Epithelial cell of prostate (primary cell): ENCODE measurements around the gene ABCA4.
"Not testable (repeated sequence)": the region's sequence is repeated elsewhere in the genome, so short reads cannot be mapped to it uniquely, and the experiment has no call there.

ENCODE experiments used
- DNase-seq: peaks from one replicate; pipeline ENCODE4 v3.0.0-alpha.2; 2011; ENCODE audit warnings: low read depth, low spot score
- H3K27ac ChIP-seq: fragments of 450-650 bp; 2 replicates; pipeline ENCODE4 v1.5.1; 2017; ENCODE audit warnings: mild to moderate bottlenecking

Gene ABCA4

GRCh38 chr1:93961906-93962305, 159.0 kb downstream of the ABCA4 start:
- H3K27ac ChIP-seq = peak overlapping the region; percentile 90

GRCh38 chr1:93961443-93961842, 159.5 kb downstream of the ABCA4 start:
- DNase-seq = no peak
- peak overlapping the region; percentile 90 for H3K27ac ChIP-seq

More at GRCh38 chr1:93961906-93962305, 159.0 kb downstream of the ABCA4 start:
- no peak for DNase-seq

- H3K27ac ChIP-seq = peak overlapping the region; percentile 90
- peak; percentile 60 for DNase-seq
Measured at GRCh38 chr1:93960641-93961147, 160.3 kb downstream of the ABCA4 start.

- no peak overlapping the region for H3K27ac ChIP-seq
- DNase-seq = no peak
Measured at GRCh38 chr1:93959413-93959812, 161.5 kb downstream of the ABCA4 start.

GRCh38 chr1:93958726-93959100, 162.2 kb downstream of the ABCA4 start:
- DNase-seq = no peak
- no peak overlapping the region for H3K27ac ChIP-seq

GRCh38 chr1:93958032-93958725, 162.8 kb downstream of the ABCA4 start:
- no peak for DNase-seq
- no peak overlapping the region for H3K27ac ChIP-seq

- no peak overlapping the region for H3K27ac ChIP-seq
- no peak for DNase-seq
Measured at GRCh38 chr1:93955765-93956164, 165.2 kb downstream of the ABCA4 start.

- not testable (repeated sequence) for H3K27ac ChIP-seq, DNase-seq
Measured at GRCh38 chr1:93947002-93947686, 173.8 kb downstream of the ABCA4 start.
